Type B pancreatic cell (in vitro differentiated cells): ENCODE measurements around the gene ZNF148. TPM values are rescaled to one million over a fixed set of nuclear protein-coding genes. Genes with fewer than 3 reads are reported as not detected.

ENCODE experiments used
- DNase-seq: peaks from one replicate; pipeline ENCODE4 v3.0.0; 2021; ENCODE audit warnings: mixed read lengths; ENCODE audit not compliant: unreplicated experiment; ENCODE audit errors: extremely low spot score
- H3K27ac Mint-ChIP-seq: 2 replicates; pipeline ENCODE4 v1.8.0; 2021; ENCODE audit warnings: mild to moderate bottlenecking, mixed read lengths
- H3K27me3 Mint-ChIP-seq: 2 replicates; pipeline ENCODE4 v1.8.0; 2021; ENCODE audit warnings: mixed read lengths
- H3K36me3 Mint-ChIP-seq: 2 replicates; pipeline ENCODE4 v1.8.0; 2021; ENCODE audit warnings: mixed read lengths
- H3K4me1 Mint-ChIP-seq: one replicate; pipeline ENCODE4 v1.8.0; 2021; ENCODE audit warnings: mixed read lengths; ENCODE audit not compliant: unreplicated experiment
- H3K4me3 Mint-ChIP-seq: 2 replicates; pipeline ENCODE4 v1.8.0; 2021; ENCODE audit warnings: mild to moderate bottlenecking, mixed read lengths
- H3K9me3 Mint-ChIP-seq: 2 replicates; pipeline ENCODE4 v1.8.0; 2021; ENCODE audit warnings: mixed read lengths
- total RNA-seq: library from RNA; stranded (reverse); gene quantifications from 2 replicates; pipeline ENCODE4 v1.2.1, GENCODE V29; 2021; ENCODE audit warnings: low replicate concordance
- TF ChIP-seq, protein P1 (sequence below): fragments of 200-600 bp; sonication (generic); conservative IDR thresholded peaks from 2 replicates; pipeline ENCODE4 v1.5.0; 2021; ENCODE audit warnings: antibody characterized with exemption, mild to moderate bottlenecking

Gene ZNF148
- total RNA-seq, 1 donor from 2014 or later = 46.4 TPM

GRCh38 chr3:125221831-125222230, 153.3 kb downstream of the ZNF148 start:
- Mint-ChIP-seq H3K9me3 (no peaks in the 10 kb centered on the region), H3K27ac (no peak overlapping the region), H3K4me1 (peaks cover 10% of the 10 kb centered on the region), H3K27me3 (no peaks in the 10 kb centered on the region), H3K4me3 (no peak overlapping the region), H3K36me3 (no peaks in the 10 kb centered on the region)
- TF ChIP-seq, protein P1, sequence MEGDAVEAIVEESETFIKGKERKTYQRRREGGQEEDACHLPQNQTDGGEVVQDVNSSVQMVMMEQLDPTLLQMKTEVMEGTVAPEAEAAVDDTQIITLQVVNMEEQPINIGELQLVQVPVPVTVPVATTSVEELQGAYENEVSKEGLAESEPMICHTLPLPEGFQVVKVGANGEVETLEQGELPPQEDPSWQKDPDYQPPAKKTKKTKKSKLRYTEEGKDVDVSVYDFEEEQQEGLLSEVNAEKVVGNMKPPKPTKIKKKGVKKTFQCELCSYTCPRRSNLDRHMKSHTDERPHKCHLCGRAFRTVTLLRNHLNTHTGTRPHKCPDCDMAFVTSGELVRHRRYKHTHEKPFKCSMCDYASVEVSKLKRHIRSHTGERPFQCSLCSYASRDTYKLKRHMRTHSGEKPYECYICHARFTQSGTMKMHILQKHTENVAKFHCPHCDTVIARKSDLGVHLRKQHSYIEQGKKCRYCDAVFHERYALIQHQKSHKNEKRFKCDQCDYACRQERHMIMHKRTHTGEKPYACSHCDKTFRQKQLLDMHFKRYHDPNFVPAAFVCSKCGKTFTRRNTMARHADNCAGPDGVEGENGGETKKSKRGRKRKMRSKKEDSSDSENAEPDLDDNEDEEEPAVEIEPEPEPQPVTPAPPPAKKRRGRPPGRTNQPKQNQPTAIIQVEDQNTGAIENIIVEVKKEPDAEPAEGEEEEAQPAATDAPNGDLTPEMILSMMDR = no peak
- DNase-seq = no peak

GRCh38 chr3:125220727-125221429, 154.2 kb downstream of the ZNF148 start:
- H3K36me3 Mint-ChIP-seq = no peaks in the 10 kb centered on the region
- TF ChIP-seq, protein P1 = no peak
- H3K27ac Mint-ChIP-seq = peak overlapping the region; percentile 20
- H3K4me1 Mint-ChIP-seq = peaks cover 10% of the 10 kb centered on the region
- H3K9me3 Mint-ChIP-seq = no peaks in the 10 kb centered on the region
- DNase-seq = no peak
- H3K27me3 Mint-ChIP-seq = no peaks in the 10 kb centered on the region
- no peak overlapping the region for H3K4me3 Mint-ChIP-seq

- Mint-ChIP-seq H3K4me3 (no peak overlapping the region), H3K4me1 (peaks cover 10% of the 10 kb centered on the region), H3K36me3 (no peaks in the 10 kb centered on the region), H3K27me3 (no peaks in the 10 kb centered on the region), H3K27ac (peak overlapping the region; percentile 20), H3K9me3 (no peaks in the 10 kb centered on the region)
- DNase-seq = no peak
- TF ChIP-seq, protein P1 = no peak
Measured at GRCh38 chr3:125220183-125220582, 154.9 kb downstream of the ZNF148 start.

- no peaks in the 10 kb centered on the region for H3K9me3 Mint-ChIP-seq
- TF ChIP-seq, protein P1 = no peak
- H3K4me1 Mint-ChIP-seq = peaks cover 10% of the 10 kb centered on the region
- H3K36me3 Mint-ChIP-seq = no peaks in the 10 kb centered on the region
- DNase-seq = no peak
- H3K27me3 Mint-ChIP-seq = no peaks in the 10 kb centered on the region
- H3K4me3 Mint-ChIP-seq = no peak overlapping the region
- H3K27ac Mint-ChIP-seq = peak overlapping the region; percentile 77
Measured at GRCh38 chr3:125219261-125219701, 155.8 kb downstream of the ZNF148 start.

GRCh38 chr3:125214738-125215137, 160.4 kb downstream of the ZNF148 start:
- no peak for DNase-seq

More at GRCh38 chr3:125214738-125215137, 160.4 kb downstream of the ZNF148 start:
- Mint-ChIP-seq H3K36me3 (no peaks in the 10 kb centered on the region), H3K27me3 (peaks cover 15% of the 10 kb centered on the region), H3K4me1 (peaks cover 13% of the 10 kb centered on the region), H3K9me3 (no peaks in the 10 kb centered on the region), H3K27ac (no peak overlapping the region), H3K4me3 (no peak overlapping the region)
- TF ChIP-seq, protein P1 = no peak
